GM12878 (cell line): ENCODE measurements around the gene LCE2D. TPM values are rescaled to one million over a fixed set of nuclear protein-coding genes. Genes with fewer than 3 reads are reported as not detected.

Source experiments
- ATAC-seq: fragments of 200-7000 bp; cut with Tn5 transposase; 3 replicates; pipeline ENCODE4 v1.9.1; 2020; ENCODE audit warnings: mild to moderate bottlenecking, moderate library complexity
- BruUV-seq: library from RNA; stranded (reverse); fragments of 400-500 nt; replicated peaks from 2 replicates; lab custom pipeline; 2021; lab: Mats Ljungman, UMichigan
- CTCF ChIA-PET: fragments of 300-600 bp; sonication (Branson Sonifier 250); formaldehyde crosslinking; extraction: SDS; loops from one replicate; lab custom pipeline; 2021; ENCODE audit warnings: inconsistent platforms; lab: Yijun Ruan, JAX
- POLR2A ChIA-PET: fragments of 350-600 bp; formaldehyde crosslinking; extraction: SDS; loops from one replicate; lab custom pipeline; 2021; ENCODE audit warnings: inconsistent platforms; lab: Charles Lee
- RAD21 ChIA-PET: fragments of 300-600 bp; sonication (Branson Sonifier 250); formaldehyde crosslinking; loops from one replicate; lab custom pipeline; 2023; ENCODE audit warnings: antibody characterized with exemption; ENCODE audit not compliant: unreplicated experiment; lab: Charles Lee
- SMC1A ChIA-PET: fragments of 300-600 bp; sonication (Branson Sonifier 250); formaldehyde crosslinking; loops from one replicate; lab custom pipeline; 2023; ENCODE audit not compliant: unreplicated experiment, uncharacterized antibody; lab: Charles Lee
- DNase-seq: peaks from one replicate; pipeline ENCODE4 v3.0.0-alpha.2; 2011; ENCODE audit warnings: low read depth, low spot score
- FAIRE-seq: peaks from 3 replicates; lab custom pipeline; 2011; peaks lifted over from hg19 to GRCh38; lab: Jason Lieb, UNC
- H2AFZ ChIP-seq: 2 replicates; pipeline ENCODE4 v1.6.0; 2011; ENCODE audit warnings: low read depth, low read length, control low read depth; ENCODE audit not compliant: control insufficient read depth
- H3K27ac ChIP-seq: 2 replicates; pipeline ENCODE4 v1.5.1; 2011; ENCODE audit warnings: control low read depth; ENCODE audit not compliant: control insufficient read depth, insufficient read depth
- H3K27me3 ChIP-seq, 2 experiments: replicated peaks in 1 of 2; 2 replicates each; pipeline versions ENCODE4 v1.6.0 to v1.6.1; 2011; ENCODE audit warnings: low read length in 1 of 2; ENCODE audit not compliant: control insufficient read depth in 2 of 2, insufficient read depth in 2 of 2
- H3K36me3 ChIP-seq, 2 experiments: 2 replicates each; pipeline ENCODE4 v1.5.1; 2011; ENCODE audit warnings: low read length in 1 of 2; ENCODE audit not compliant: control insufficient read depth in 2 of 2, insufficient read depth in 2 of 2
- H3K4me1 ChIP-seq: 2 replicates; pipeline ENCODE4 v1.6.1; 2011; ENCODE audit warnings: mild to moderate bottlenecking, low read length, moderate library complexity, mixed read lengths; ENCODE audit not compliant: control insufficient read depth, insufficient read depth
- H3K4me2 ChIP-seq: 2 replicates; pipeline ENCODE4 v1.6.0; 2011; ENCODE audit warnings: control low read depth; ENCODE audit not compliant: control insufficient read depth, insufficient read depth
- H3K4me3 ChIP-seq: fragments of 200-600 bp; sonication (generic); 2 replicates; pipeline ENCODE4 v1.5.1; 2016
- H3K79me2 ChIP-seq: 2 replicates; pipeline ENCODE4 v1.6.0; 2011; ENCODE audit warnings: low read length; ENCODE audit not compliant: control insufficient read depth, insufficient read depth
- H3K9ac ChIP-seq: 2 replicates; pipeline ENCODE4 v1.8.0; 2011; ENCODE audit warnings: low read length, control low read depth, mixed read lengths; ENCODE audit not compliant: control insufficient read depth, insufficient read depth
- H3K9me3 ChIP-seq: replicated peaks from 3 replicates; pipeline ENCODE4 v1.5.1; 2011; ENCODE audit warnings: mild to moderate bottlenecking, low read length; ENCODE audit not compliant: control insufficient read depth, insufficient read depth
- H4K20me1 ChIP-seq: 2 replicates; pipeline ENCODE4 v1.6.0; 2011; ENCODE audit not compliant: control insufficient read depth, insufficient read depth
- CBX3 ChIP-seq: fragments of 200-600 bp; sonication (generic); IDR thresholded peaks from 2 replicates; pipeline ENCODE4 v1.6.1; 2016; ENCODE audit warnings: low read depth, borderline replicate concordance
- CHD1 ChIP-seq: IDR thresholded peaks from 2 replicates; pipeline ENCODE4 v1.6.1; 2012; ENCODE audit warnings: low read depth, low read length, improper control_type of control experiment
- E2F8 ChIP-seq: fragments of 450-650 bp; IDR thresholded peaks from 2 replicates; pipeline ENCODE4 v1.6.1; 2018; ENCODE audit warnings: mild to moderate bottlenecking, low read depth, moderate library complexity; ENCODE audit not compliant: partially characterized antibody
- EED ChIP-seq: sonication (generic); IDR thresholded peaks from 2 replicates; pipeline ENCODE4 v1.6.1; 2016; ENCODE audit warnings: antibody characterized with exemption, low read depth
- MTA2 ChIP-seq: fragments of 450-650 bp; IDR thresholded peaks from 2 replicates; pipeline ENCODE4 v1.6.1; 2016; ENCODE audit warnings: low read depth, mild to moderate bottlenecking, moderate library complexity
- MYC ChIP-seq: IDR thresholded peaks from 2 replicates; pipeline ENCODE4 v1.6.1; 2011; ENCODE audit warnings: mild to moderate bottlenecking, low read length, moderate library complexity, inconsistent platforms; ENCODE audit not compliant: insufficient read depth, insufficient replicate concordance, insufficient read length, severe bottlenecking
- NBN ChIP-seq: fragments of 450-650 bp; IDR thresholded peaks from 2 replicates; pipeline ENCODE4 v1.6.1; 2016
- NFIC ChIP-seq: IDR thresholded peaks from 2 replicates; pipeline ENCODE4 v1.6.1; 2012; ENCODE audit warnings: low read depth, mild to moderate bottlenecking, inconsistent platforms, low read length, moderate library complexity
- NR2C1 ChIP-seq: fragments of 450-650 bp; IDR thresholded peaks from 2 replicates; pipeline ENCODE4 v1.6.1; 2017; ENCODE audit warnings: antibody characterized with exemption, mild to moderate bottlenecking, moderate library complexity
- RELA ChIP-seq: fragments of 450-650 bp; IDR thresholded peaks from 2 replicates; pipeline ENCODE4 v1.8.0; 2014; ENCODE audit warnings: borderline replicate concordance; ENCODE audit not compliant: partially characterized antibody
- YBX1 ChIP-seq: fragments of 450-650 bp; IDR thresholded peaks from 2 replicates; pipeline ENCODE4 v1.6.1; 2016; ENCODE audit warnings: antibody characterized with exemption
- YY1 ChIP-seq: IDR thresholded peaks from 2 replicates; pipeline ENCODE4 v1.6.1; 2011; ENCODE audit warnings: low read depth, mild to moderate bottlenecking, low read length
- ZNF274 ChIP-seq: IDR thresholded peaks from one replicate; pipeline ENCODE4 v1.8.0; 2011; ENCODE audit not compliant: insufficient read length, insufficient read depth
- WGBS: methylation state at CpG from one replicate; pipeline ENCODE4 v1.1.6; 2016; ENCODE audit warnings: low lambda C conversion rate; ENCODE audit not compliant: insufficient replicate concordance, insufficient coverage; ENCODE audit errors: missing lambda C conversion rate; 5-methylcytosine and 5-hydroxymethylcytosine counted together
- in situ Hi-C: fragments of 300-500 bp; cut with MboI; formaldehyde crosslinking; loops from 9 replicates; pipeline ENCODE4 v1.14.3; 2018; ENCODE audit warnings: mixed read lengths
- intact Hi-C: fragments of 100-400 bp; cut with micrococcal nuclease; formaldehyde crosslinking; loops from one replicate; pipeline ENCODE4 v1.14.2; 2022; ENCODE audit not compliant: unreplicated experiment
- polyA plus RNA-seq, 11 experiments: library from polyadenylated mRNA; depleted of rRNA in 4 of 11; unstranded in 6 of 11; stranded (reverse) in 5 of 11; fragments of >200 nt; fragmentation: Nextera tagmentation in 4 of 11; fragmentation: Illumina TruSeq in 1 of 11; extraction: Ambion mirVana in 4 of 11; extraction: Trizol in 1 of 11; gene quantifications; 1 replicate in 1 of 11; 2 replicates in 10 of 11; pipeline versions ENCODE4 v1.2.1 to v1.2.3, GENCODE V29; 2011 to 2016; ENCODE audit warnings: inconsistent platforms in 2 of 11, missing spikeins in 2 of 11, low read depth in 1 of 11
- total RNA-seq, 4 experiments: library from RNA; depleted of rRNA in 3 of 4; stranded (reverse); fragments of >200 nt in 3 of 4; fragmentation: Illumina TruSeq in 1 of 4; extraction: Trizol in 1 of 4; gene quantifications; 2 replicates each; pipeline versions ENCODE4 v1.2.1 to v1.2.3, GENCODE V29; 2013 to 2021

Gene LCE2D
- total and polyA plus RNA-seq, 10 of the 15 experiments (the other 5 are each of a cell fraction or from before 2014, with no cell fraction given) = not detected

- H3K27ac ChIP-seq = no peak overlapping the region
- no peak overlapping the region for H3K4me3 ChIP-seq
- no peaks in the 10 kb centered on the region for H3K36me3 ChIP-seq
- H3K9ac ChIP-seq = no peak overlapping the region
- no peak overlapping the region for H2AFZ ChIP-seq
- FAIRE-seq = no peak
- ChIA-PET CTCF (interaction anchor here (0.7 to 5.4 kb wide), 7 partner anchors 11 to 566 kb away, joined by 3 to 25 read pairs (median 3); partner anchors contain the start of gene SMCP), RAD21 (interaction anchor here (0.5 to 0.6 kb wide), 2 partner anchors 270 to 1243 kb away, joined by 3 to 4 read pairs; no protein-coding TSS in a partner anchor), POLR2A (no interaction called here), SMC1A (interaction anchor here (0.8 to 1.6 kb wide), 3 partner anchors 10 to 565 kb away, joined by 3 read pairs; no protein-coding TSS in a partner anchor)
- DNase-seq = no peak
- H3K9me3 ChIP-seq = no peaks in the 10 kb centered on the region
- H3K4me2 ChIP-seq = no peak overlapping the region
- ATAC-seq = no peak
- no peaks in the 10 kb centered on the region for H3K79me2 ChIP-seq
- no peak for TF ChIP-seq CHD1
- no peak for TF ChIP-seq MYC
- no peak for TF ChIP-seq YY1
- no peak for TF ChIP-seq CBX3
- TF ChIP-seq NBN = no peak
- no peak for TF ChIP-seq E2F8
- no peak for TF ChIP-seq ZNF274
- no peak for TF ChIP-seq MTA2
- TF ChIP-seq NFIC = no peak
- no peak for TF ChIP-seq YBX1
- no peak for TF ChIP-seq NR2C1
- no peak for TF ChIP-seq EED
- TF ChIP-seq RELA = no peak
- no peaks in the 10 kb centered on the region for H3K4me1 ChIP-seq
- intact Hi-C loops = loop anchor here (10.0 kb wide), 1 partner anchor 538 kb away; no protein-coding TSS in a partner anchor
- in situ Hi-C loops = loop anchor here (5.0 to 10.0 kb wide), 2 partner anchors 271 to 568 kb away; no protein-coding TSS in a partner anchor
- H3K27me3 ChIP-seq = peaks cover 0 to 9% of the 10 kb centered on the region in 2 experiments; a peak in 2 of 4 replicates
- WGBS = 5% methylated on average over 2 of the region's 2 CpGs
- no TSS peak for BruUV-seq
- no peaks in the 10 kb centered on the region for H4K20me1 ChIP-seq
Measured at GRCh38 chr1:152656459-152656858, 6.7 kb upstream of the LCE2D start.
